NAMALWA (cell line): Measurements from ENCODE around the gene CEP135.
A peak's percentile ranks its signal among the peaks of the same experiment; 100 is the strongest.

Experiments used
- DNase-seq: peaks from one replicate; pipeline ENCODE4 v3.0.0-alpha.2; 2015; ENCODE audit warnings: low spot score

CEP135 gene

DNA sequence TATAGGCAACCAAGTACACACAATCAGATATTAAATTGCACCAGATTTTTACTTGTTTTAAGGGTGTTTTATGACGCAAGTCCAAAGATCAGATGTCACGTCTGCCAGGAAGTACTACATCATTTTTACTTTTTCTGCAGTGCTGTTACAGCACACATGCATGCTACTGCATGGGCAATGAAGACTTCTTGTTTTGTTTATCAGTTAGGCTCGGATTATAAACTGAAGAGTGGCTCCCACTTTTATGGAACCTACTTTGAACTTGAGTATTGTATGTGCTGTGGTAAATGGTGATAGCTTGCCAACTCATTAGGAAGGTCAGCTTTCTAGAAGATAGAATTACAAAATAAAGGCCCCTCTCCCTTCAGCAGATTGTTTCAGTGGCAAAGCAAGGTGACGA lies 131.6 kb downstream of the CEP135 start:
- no peak for DNase-seq

GRCh38 chr4:56082829-56083228 lies 134.1 kb downstream of the CEP135 start:
- DNase-seq, result peak; percentile 21
